NT2/D1 (cell line): ENCODE measurements around the gene RPE.

Source experiments
- DNase-seq: peaks from one replicate; pipeline ENCODE4 v3.0.0-alpha.2; 2011; ENCODE audit warnings: low read depth, low spot score
- H3K27me3 ChIP-seq: 2 replicates; pipeline ENCODE4 v1.6.0; 2011; ENCODE audit warnings: mild to moderate bottlenecking; ENCODE audit not compliant: insufficient read length, insufficient read depth
- H3K36me3 ChIP-seq: 2 replicates; pipeline ENCODE4 v1.6.1; 2011; ENCODE audit warnings: mild to moderate bottlenecking, low read length, mixed read lengths; ENCODE audit not compliant: insufficient read depth, insufficient read length
- H3K4me1 ChIP-seq: 2 replicates; pipeline ENCODE4 v1.5.1; 2011; ENCODE audit not compliant: insufficient read depth, insufficient read length
- H3K4me3 ChIP-seq: 2 replicates; pipeline ENCODE4 v1.5.1; 2011; ENCODE audit warnings: low read depth; ENCODE audit not compliant: insufficient read length
- H3K9ac ChIP-seq: 2 replicates; pipeline ENCODE4 v1.6.0; 2011; ENCODE audit warnings: low read depth; ENCODE audit not compliant: insufficient read length
- H3K9me3 ChIP-seq: 2 replicates; pipeline ENCODE4 v1.5.1; 2011; ENCODE audit warnings: mild to moderate bottlenecking, low read length; ENCODE audit not compliant: insufficient read depth
- SUZ12 ChIP-seq: IDR thresholded peaks from 2 replicates; pipeline ENCODE4 v1.6.1; 2011; ENCODE audit not compliant: insufficient read length, insufficient read depth; ENCODE audit errors: extremely low read depth
- YY1 ChIP-seq: IDR thresholded peaks from 2 replicates; pipeline ENCODE4 v1.6.1; 2011; ENCODE audit not compliant: insufficient read length, insufficient read depth
- ZNF274 ChIP-seq: IDR thresholded peaks from 2 replicates; pipeline ENCODE4 v1.6.1; 2011; ENCODE audit warnings: mild to moderate bottlenecking, low read depth, low read length

RPE gene

GRCh38 chr2:209985874-209986273 is 16.6 kb upstream of the RPE start:
- TF ChIP-seq SUZ12: no peak
- TF ChIP-seq YY1: no peak
- TF ChIP-seq ZNF274: no peak
- H3K4me3 ChIP-seq: no peak overlapping the region
- no peak overlapping the region for H3K9ac ChIP-seq

DNA sequence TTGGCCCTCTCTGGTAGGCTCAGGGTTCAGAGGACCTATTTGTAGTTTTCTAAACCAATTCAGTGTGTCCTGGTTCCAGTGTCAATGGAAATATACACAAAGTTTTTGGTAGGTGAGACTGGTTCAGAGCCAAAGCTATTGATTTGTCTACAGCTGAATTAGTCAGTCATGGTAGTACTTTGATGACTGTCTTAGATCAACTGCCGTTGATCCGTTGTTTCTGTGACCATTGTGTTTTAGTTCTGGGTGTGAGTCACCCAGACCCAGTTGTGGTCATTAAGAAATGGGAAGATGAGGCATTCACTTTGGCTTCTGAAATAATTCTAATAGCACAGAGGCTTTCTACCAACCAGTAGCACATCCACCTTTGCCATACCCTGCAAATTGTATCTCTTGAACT is 16.0 kb upstream of the RPE start:
- Histone ChIP-seq H3K9me3 (no peaks in the 10 kb centered on the region), H3K36me3 (no peaks in the 10 kb centered on the region), H3K9ac (no peak overlapping the region), H3K4me3 (no peak overlapping the region), H3K4me1 (no peaks in the 10 kb centered on the region), H3K27me3 (no peaks in the 10 kb centered on the region)
- DNase-seq: no peak
- TF ChIP-seq SUZ12: no peak
- TF ChIP-seq ZNF274: no peak
- no peak for TF ChIP-seq YY1

More at GRCh38 chr2:209985874-209986273, 16.6 kb upstream of the RPE start:
- Histone ChIP-seq H3K4me1 (no peaks in the 10 kb centered on the region), H3K36me3 (no peaks in the 10 kb centered on the region), H3K27me3 (no peaks in the 10 kb centered on the region), H3K9me3 (no peaks in the 10 kb centered on the region)
- DNase-seq: no peak

GRCh38 chr2:209988010-209988409 is 14.4 kb upstream of the RPE start:
- TF ChIP-seq SUZ12: no peak
- no peak for TF ChIP-seq YY1
- TF ChIP-seq ZNF274: no peak
- H3K4me3 ChIP-seq: no peak overlapping the region
- no peaks in the 10 kb centered on the region for H3K36me3 ChIP-seq
- H3K27me3 ChIP-seq: no peaks in the 10 kb centered on the region
- H3K9ac ChIP-seq: no peak overlapping the region
- no peaks in the 10 kb centered on the region for H3K9me3 ChIP-seq
- no peak for DNase-seq
- no peaks in the 10 kb centered on the region for H3K4me1 ChIP-seq

GRCh38 chr2:209990838-209991237 is 11.6 kb upstream of the RPE start:
- no peaks in the 10 kb centered on the region for H3K36me3 ChIP-seq
- TF ChIP-seq ZNF274 (no peak), YY1 (no peak), SUZ12 (no peak)
- DNase-seq: no peak
- no peaks in the 10 kb centered on the region for H3K27me3 ChIP-seq
- H3K4me3 ChIP-seq: no peak overlapping the region
- H3K9me3 ChIP-seq: no peaks in the 10 kb centered on the region
- H3K9ac ChIP-seq: no peak overlapping the region
- H3K4me1 ChIP-seq: no peaks in the 10 kb centered on the region

DNA sequence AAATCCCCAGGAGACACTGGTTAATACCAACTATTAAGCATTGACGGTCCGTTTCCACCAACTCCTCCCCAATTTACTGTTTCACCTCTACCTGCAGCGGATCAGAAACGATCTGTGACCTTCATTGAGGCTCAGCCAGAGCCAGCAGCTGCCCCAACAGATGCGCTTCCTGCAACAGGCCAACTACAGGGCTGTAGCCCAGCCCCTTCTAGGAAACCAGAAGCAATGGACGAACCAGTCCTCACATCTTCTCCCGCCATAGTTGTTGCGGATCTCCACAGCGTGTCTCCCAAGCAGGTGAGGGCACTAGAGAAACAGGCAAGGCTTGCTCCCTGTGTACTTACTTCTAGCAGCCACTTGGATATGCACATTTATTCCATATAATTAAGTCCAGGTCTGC is 8.5 kb upstream of the RPE start:
- Histone ChIP-seq H3K36me3 (no peaks in the 10 kb centered on the region), H3K4me3 (no peak overlapping the region), H3K27me3 (no peaks in the 10 kb centered on the region), H3K9ac (no peak overlapping the region), H3K4me1 (no peaks in the 10 kb centered on the region), H3K9me3 (no peaks in the 10 kb centered on the region)
- DNase-seq: no peak
- TF ChIP-seq SUZ12 (no peak), ZNF274 (no peak), YY1 (no peak)

DNA sequence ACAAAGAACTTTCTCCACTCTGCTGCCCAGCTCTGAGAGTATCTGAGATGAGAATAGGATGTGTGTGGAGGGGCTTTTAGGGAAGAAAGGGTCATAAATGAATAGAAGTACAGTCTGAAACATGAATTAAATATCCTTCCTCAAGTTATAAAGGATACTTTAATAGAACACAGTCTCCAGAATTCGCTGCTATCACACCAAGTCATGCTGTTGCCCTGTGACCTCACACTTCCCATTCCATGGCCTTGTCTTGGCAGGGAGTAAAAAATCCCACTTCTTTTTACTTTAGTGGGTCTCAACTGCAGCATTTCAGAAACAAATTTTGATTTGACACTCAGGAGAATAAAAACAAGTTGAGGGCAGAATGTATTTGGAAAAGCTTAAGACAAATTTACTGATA is 3.8 kb upstream of the RPE start:
- Histone ChIP-seq H3K4me1 (no peaks in the 10 kb centered on the region), H3K27me3 (no peaks in the 10 kb centered on the region), H3K36me3 (peaks cover 4% of the 10 kb centered on the region), H3K9me3 (no peaks in the 10 kb centered on the region), H3K9ac (no peak overlapping the region), H3K4me3 (no peak overlapping the region)
- TF ChIP-seq YY1 (no peak), SUZ12 (no peak), ZNF274 (no peak)
- DNase-seq: no peak

DNA sequence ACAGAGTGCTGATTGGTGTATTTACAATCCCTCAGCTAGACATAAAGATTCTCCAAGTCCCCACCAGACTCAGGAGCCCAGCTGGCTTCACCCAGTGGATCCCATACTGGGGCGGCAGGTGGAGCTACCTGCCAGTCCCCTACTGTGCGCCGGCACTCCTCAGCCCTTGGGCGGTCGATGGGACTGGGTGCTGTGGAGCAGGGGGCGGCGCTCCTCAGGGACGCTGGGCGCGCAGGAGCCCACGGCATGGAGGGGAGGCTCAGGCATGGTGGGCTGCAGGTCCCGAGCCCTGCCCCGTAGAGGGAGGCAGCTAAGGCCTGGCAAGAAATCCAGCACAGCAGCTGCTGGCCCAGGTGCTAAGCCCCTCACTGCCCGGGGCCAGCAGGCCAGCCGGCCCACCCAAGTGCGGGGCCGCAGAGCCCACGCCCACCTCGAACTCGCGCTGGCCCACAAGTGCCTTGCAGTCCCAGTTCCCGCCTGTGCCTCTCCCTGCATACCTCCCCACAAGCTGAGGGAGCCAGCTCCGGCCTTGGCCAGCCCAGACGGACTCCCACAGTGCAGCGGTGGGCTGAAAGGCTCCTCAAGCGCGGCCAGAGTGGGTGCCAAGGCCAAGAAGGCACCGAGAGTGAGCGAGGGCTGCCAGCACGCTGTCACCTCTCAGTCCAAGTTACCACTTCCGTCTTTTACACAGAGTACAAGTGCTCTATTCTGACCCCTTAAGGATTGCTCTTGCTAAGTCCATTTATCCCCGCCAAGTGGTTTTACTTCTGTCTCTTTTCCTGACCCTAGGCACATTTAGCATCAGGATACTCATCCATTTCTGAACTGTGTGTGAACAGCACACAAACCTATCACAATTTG is 1.7 kb upstream of the RPE start:
- no peak for TF ChIP-seq YY1
- no peak for TF ChIP-seq SUZ12
- TF ChIP-seq ZNF274: no peak
- Histone ChIP-seq H3K9me3 (no peaks in the 10 kb centered on the region), H3K9ac (no peak overlapping the region), H3K36me3 (peaks cover 25% of the 10 kb centered on the region), H3K4me1 (no peaks in the 10 kb centered on the region), H3K27me3 (no peaks in the 10 kb centered on the region), H3K4me3 (no peak overlapping the region)
- no peak for DNase-seq
